GM19372 (cell line): Measurements from ENCODE around the gene TRIM25.
"Not testable (repeated sequence)": the region's sequence is repeated elsewhere in the genome, so short reads cannot be mapped to it uniquely, and the experiment has no call there.

Experiments used
- ATAC-seq: cut with Tn5 transposase; IDR thresholded peaks from one replicate; pipeline ENCODE4 v1.9.1; 2021; ENCODE audit warnings: mild to moderate bottlenecking, low read depth, moderate library complexity; ENCODE audit not compliant: unreplicated experiment

TRIM25 gene, protein sequence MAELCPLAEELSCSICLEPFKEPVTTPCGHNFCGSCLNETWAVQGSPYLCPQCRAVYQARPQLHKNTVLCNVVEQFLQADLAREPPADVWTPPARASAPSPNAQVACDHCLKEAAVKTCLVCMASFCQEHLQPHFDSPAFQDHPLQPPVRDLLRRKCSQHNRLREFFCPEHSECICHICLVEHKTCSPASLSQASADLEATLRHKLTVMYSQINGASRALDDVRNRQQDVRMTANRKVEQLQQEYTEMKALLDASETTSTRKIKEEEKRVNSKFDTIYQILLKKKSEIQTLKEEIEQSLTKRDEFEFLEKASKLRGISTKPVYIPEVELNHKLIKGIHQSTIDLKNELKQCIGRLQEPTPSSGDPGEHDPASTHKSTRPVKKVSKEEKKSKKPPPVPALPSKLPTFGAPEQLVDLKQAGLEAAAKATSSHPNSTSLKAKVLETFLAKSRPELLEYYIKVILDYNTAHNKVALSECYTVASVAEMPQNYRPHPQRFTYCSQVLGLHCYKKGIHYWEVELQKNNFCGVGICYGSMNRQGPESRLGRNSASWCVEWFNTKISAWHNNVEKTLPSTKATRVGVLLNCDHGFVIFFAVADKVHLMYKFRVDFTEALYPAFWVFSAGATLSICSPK

DNA sequence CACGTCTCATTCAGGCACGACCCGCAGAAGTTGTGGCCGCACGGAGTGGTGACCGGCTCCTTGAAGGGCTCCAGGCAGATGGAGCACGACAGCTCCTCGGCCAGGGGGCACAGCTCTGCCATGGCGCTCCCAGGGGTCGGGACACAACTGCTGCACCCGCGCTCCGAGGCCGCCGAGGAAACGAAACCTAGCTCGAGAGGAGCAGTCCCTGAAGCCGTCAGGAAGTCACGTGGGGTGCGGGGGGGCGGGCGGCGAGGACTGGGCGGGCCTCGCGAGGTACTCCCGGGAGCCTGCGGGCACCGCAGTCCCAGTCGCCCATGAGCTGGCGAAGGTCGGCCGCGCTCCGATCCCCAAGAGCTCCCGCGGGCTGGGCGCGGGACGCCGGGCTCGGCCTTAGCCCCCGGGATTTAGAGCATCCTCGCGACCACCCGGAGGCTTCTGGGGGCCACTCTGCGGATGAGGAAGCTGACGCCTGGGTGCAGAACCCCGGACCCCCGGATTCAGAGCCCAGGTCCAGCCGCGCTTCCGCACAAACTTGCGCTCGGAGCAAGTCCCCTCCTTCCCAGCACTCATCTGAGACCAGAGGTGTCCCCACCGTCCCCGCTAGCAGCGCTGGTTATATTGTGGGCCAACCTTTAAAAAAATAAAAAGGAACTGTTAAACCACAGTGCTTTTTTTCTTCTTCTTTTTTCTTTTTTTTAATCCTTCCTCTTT is at the start of gene TRIM25:
TRIM25 (minus strand) TSS at position 183 of the 714 bp plus-strand sequence; CDS start at position 122, 61 bp downstream.
- peak; percentile 65 for ATAC-seq

DNA sequence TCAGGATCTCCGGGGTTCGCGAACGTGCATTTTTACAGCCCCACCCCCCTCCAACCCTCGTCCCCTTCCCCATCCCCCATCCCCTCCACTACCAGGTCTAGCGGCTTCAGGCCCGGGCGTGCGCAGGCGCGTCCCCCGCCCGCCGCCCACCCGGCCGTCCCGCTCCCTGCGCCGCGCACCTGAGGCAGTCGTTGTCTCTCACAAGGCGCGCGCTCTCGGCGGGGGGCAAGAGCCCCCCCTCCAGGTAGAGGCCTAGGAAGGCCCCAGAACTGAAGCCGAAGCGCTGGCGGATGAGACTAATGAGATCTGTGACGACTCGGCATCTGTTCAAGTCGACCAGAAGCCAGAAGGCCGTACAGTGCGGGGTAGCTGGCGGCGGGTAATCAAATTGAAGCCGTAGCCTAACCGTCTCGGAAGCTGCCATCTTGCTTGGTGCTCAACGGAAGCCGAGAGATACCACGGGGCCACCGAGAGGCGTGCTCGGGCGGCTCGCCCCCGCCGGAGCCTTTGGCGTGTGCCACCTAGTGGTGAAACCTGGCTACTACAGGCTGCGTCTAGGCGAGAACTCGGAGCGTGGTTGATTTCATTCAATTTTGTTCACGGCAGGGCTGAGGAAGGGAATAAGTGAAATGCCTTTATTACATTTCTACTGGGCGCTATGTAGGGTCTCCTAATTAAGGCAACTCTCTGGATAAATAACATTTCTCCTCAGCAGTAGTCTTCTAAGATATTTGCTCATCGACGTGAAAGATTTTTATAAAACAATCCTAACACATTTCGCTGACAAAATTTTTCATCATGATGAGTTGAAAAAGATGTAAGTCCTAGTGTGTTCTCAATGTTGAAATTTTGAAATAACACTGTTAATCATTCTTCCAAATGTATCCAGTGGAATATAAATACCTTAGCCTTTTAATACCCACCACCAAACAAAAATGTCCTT is 47.0 kb upstream of the TRIM25 start, which contains the start of gene COIL:
COIL (minus strand) TSS at position 455 of the 943 bp plus-strand sequence; CDS start at position 424, 31 bp downstream.
- peak; percentile 94 for ATAC-seq

DNA sequence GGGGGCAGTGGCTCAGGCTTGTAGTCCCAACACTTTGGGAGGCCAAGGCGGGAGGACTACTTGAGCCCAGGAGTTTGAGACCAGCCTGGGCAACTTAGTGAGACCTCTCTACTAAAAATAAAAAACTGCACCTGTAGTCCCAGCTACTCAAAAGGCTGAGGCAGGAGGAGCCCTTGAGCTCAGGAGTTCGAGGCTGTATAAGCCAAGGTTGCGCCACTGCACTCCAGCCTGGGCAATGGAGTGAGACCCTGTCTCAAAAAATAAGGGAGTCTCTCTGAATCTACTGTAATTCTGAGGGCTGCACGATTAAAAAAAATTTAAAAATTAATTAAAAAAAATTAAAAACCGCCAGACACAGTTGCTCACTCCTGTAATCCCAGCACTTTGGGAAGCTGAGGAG is 43.1 kb upstream of the TRIM25 start:
- no peak for ATAC-seq

DNA sequence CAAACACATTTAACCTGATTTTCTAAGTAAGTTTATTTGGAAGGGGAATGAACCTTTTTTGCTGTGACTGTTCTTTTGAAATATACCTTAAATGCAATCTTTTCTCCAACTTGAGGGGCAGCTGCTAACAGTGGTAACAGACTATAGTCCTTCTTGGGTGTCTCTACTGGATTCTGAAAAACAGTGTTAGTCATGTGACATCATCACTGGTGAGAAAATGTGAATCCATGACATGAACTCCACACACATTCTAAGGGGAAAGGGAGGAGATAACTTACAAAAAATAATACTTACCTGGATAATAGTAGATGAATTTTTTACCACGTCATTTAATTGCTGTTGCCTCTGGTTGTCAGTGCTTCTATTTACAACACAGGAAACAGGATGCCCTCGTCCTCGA is 35.7 kb upstream of the TRIM25 start:
- ATAC-seq, result no peak

DNA sequence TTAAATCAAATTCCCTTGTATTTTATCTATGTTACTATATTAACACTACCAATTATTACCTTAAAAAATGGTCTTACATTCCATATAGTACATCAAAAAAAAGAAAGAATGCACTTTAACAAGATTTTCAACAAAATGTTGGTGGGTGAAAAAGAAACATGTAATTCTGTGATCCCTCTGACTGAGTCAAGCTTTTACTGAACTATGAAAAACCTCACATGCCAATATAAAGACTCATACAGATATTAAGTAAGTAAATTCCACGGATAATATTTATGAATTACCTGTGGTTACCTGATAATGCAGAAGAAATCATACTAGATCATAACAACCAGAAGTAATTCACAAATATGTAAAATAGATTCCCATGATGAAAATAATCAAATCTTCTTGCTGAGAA is 34.6 kb upstream of the TRIM25 start:
- no peak for ATAC-seq

DNA sequence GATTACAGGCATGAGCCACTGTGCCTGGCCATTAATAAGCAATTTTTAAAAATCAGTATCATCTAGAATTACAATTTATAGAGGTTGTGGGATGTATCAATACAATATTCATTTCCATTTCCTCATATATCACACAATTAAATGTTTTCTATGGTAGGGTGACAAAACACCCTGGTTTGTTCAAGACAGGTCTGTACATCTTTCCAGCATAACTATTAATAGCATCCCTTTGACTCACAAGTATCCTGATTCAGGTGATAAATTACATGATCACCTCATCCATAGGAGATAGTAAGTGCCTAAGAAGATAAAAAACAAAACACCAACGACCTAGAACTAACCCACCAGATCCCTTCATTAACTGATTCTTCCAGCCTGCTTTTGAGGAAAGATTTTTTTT is 33.9 kb upstream of the TRIM25 start:
- ATAC-seq, result no peak

DNA sequence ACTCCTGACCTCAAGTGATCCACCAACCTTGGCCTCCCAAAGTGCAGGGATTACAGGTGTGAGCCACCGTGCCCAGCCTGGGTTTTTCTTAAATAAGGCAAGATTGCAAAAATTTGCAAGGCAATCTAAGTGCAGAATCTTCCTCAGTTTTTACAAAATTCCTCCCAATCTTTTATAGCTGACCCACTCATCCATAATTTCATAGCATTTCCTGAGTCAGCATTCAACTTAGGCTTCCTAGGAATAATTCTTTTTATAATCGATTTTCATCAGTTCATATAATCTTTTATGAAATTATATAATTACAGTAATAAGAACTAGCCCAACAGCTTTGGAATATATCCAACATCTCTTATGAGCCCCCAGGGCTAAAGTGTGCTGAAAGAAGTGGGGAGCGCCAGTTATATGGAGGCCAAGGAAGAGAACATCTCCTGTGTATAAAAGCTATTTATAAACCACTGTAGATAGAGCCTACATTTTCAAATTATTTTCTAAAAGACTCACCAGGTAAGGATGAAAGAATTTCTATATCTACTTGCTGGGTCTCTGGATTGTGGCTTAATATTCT is 32.2 kb upstream of the TRIM25 start:
- no peak for ATAC-seq

DNA sequence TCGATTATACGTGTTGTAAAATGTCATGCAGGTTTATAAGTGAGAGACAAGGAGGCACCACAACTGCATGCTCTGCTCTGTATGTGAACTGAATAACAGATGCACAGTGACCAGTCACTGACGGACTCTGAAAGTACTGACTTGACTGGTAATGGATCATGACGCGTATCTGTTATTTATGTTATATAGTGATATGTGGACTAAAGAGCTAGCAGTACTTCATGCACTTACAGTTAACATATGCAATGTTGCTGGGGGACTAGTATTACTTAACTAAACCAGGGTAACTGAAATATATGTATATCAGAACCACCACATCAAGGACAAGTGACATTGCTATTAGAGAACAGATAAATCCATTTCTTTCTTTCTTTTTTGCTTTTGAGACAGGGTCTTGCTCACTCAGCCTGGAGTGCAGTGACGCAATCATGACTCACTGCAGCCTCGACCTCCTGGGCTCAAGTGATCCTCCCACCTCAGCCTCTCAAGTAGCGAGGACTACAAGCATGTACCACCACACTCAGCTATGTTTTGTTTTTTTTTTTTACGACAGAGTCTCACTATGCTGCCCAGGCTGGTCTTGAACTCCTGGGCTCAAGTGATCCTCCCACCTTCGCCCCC is 29.8 kb upstream of the TRIM25 start:
- ATAC-seq, result no peak

DNA sequence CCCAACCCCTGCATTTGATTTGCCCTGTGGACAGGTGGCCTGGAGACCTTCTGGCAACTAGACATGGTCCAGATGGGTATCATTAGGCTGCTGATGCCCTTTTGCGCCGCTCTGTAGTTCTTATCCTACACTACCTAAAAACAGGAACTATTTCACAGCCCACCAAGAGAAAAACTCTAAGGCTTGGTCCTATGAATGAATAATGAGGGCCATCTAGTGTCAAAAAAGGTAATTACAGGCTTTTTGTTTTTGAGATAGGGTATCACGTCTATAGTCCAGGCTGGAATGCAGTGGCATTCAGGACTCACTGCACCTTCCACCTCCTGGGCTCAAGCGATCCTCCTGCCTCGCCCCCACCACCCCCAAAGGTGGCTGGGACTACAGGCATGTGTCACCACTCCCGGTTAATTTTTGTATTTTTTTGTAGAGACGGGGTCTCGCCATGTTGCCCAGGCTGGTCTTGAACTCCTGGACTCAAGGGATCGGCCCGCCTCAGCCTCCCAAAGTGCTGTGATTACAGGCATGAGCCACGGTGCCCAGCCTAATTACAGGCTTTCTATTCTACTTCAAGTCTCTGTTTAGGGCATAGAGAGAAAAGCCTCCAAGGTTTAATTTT is 26.1 kb upstream of the TRIM25 start:
- ATAC-seq, result peak; percentile 79

DNA sequence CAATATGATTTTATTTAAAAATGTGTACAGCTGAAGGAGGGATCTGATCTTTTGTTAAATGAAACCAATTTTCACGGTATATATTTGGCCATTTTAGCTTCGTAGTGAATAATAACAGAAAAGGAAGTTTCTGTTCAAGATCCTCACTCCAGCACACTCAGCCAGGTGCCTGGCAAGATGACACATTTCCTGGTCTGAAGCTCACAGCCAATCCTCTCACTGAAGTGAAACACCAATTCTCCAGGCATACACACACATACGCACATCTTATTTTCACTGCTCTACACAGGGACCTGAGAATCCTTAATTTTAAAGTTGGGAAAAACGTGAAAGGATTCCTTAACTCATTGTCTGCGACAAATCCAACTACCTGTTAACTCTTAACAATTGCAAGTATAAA is 24.4 kb upstream of the TRIM25 start:
- not testable (repeated sequence) for ATAC-seq

DNA sequence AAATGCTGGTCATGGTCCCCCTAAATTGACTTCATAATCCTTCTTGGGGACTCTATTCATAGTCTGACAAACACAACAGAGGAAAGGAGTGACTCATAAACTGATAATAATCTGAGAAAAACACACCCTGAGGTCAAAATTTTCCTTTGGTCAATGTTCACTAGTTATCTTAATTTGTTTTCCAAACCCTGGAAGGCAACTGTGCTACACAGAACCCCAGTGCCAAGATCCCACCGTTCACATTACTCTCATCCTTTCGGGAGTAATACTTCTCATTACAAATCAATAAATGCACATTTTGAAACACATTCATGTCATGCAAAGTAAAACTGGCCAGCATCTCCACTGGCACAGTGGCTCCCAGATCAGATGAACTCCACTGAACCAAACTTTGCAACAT is 23.8 kb upstream of the TRIM25 start:
- no peak for ATAC-seq

DNA sequence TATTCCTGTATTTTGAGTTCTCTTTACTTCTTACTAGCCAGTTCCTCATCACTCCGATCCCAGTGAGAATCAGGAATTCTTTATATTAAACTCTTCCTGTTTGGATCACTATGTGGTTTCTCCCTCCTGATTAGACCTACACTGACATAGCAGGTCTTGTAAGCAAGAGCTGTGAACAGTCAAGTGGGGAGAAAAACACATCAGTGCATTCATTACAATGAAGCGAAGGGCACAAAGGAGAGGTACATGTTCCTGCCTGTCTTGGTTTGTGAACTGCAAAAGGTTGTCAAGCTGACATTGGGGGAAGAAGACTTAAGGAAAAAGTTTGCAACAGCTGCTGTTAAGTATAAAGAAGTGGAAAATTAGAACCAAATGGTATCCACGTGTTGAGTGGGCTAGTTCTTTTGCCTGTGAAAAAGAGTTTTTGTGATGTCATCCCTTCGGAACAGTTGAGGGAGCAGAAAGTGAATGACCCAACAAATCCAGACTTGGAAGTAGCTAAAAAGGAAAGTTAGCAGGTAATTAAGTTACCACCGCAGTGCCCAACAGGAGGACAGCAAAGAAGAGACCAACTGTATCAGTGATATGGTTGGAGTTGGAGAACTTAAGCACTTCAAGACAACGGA is 23.0 kb upstream of the TRIM25 start:
- ATAC-seq, result no peak

DNA sequence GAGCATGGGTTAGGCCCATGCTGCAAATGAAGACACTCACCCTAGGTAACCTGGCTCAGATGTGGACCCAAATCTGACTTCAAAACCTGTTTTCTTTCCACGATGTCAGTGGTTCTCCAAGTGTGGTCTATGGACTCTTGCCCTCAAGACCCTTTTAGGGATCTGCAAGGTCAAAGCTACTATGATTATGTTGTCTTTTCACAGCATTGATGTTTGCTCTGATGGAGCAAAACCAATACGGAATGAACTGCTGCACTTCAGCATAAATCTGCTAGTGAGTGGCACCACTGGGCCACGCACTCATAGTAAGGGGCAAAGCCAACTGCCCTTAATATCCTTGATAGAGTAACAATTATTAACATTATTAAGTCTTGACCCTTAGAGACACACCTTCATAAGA is 21.6 kb upstream of the TRIM25 start:
- ATAC-seq, result no peak

DNA sequence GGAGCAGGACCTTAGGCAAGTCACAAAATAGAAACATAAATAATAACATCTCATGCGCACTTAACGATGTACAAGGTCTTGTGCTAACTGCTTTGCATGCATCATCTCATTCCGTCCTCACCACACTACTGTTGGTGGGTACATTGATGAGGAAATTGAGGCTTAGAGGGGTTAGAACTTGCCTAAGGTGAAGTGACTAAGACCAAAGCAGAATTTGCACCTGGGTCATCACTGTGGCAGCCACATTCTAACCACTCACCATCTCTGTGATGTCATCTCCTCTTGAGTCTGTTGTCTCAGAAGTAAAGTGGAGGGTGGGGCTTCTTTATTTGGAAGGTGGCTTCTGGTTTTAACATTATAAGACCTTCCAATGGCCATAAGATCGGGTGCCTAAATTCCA is 20.4 kb upstream of the TRIM25 start:
- no peak for ATAC-seq

DNA sequence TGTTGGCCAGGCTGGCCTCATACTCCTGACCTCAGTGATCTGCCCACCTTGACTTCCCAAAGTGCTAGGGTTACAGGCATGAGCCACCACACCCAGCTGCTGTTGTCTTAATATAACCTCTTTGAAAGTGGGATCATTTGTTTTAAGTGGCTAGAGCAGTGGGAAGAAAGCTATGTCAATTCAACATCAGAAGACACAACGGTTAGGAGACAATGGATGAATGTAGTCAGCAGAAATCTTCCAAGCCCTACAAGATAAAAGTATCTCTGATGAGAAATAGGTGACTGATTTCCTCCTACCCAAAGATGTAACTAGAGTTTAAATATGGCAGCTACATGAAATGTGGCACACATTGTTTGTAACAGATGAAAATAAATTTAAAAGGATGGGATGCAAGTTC is 20.0 kb upstream of the TRIM25 start:
- no peak for ATAC-seq

DNA sequence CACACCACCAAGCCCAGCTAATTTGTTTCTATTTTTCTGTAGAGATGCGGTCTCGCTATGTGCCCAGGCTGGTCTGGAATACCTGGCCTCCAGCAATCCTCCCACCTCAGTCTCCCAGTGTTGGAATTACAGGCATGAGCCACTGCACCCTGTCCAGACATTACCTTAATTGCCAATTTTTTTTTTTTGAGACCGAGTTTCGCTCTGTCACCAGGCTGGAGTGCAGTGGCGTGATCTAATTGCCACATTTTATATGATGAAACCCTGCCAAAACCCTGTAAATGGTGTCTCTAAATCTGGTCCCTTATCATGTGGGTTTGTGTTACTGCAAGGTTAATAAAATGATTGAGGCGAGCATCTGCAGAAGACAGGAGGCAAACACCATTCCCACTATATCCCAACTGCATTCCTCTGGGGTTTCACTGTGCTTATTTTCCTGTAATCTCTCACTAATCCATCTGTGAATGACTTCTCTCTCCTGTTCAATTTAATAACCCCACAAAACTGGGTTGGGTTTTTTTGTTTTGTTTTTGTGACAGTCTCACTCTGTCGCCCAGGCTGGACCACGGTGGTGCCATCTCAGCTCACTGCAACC is 19.4 kb upstream of the TRIM25 start:
- ATAC-seq, result no peak

DNA sequence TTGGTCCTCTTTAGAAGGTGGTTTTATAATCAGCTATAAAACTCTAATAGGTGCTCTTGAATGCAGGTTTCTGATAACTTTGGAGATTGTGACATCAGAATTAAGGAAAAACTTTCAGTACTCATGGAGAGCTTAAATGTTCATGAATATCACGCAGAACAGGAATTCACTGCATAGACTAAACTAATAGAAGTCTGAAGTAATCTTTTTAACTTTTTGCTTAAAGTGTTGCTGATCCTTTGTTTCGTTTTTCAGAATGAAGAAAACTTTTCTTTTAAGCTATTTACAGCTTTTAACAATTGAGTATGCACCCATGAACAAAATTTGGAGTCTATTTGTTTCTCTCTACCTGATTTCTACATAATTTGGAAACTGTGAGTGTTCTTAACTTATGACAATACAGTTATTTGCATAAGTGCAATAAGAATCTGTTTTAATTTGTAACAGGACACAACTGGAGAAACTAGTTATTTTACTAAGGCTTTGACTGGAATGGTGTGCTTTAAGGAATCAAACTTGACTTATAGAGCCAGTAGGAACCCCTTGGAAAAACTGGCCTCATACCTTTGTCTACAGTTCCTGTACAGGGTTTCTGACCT is 17.0 kb upstream of the TRIM25 start:
- no peak for ATAC-seq
